WTC11 (cell line): ENCODE results near the gene FBXW2. TPM values are rescaled to one million over a fixed set of nuclear protein-coding genes. Genes with fewer than 3 reads are reported as not detected.

ENCODE experiments used
- ATAC-seq: fragments of 200-7000 bp; cut with Tn5 transposase; 2 replicates; pipeline ENCODE4 v1.10.0; 2021; ENCODE audit warnings: mild to moderate bottlenecking, moderate library complexity
- CTCF ChIA-PET: fragments of 300-600 bp; sonication (Branson Sonifier 250); formaldehyde crosslinking; loops from one replicate; lab custom pipeline; 2021; ENCODE audit warnings: antibody characterized with exemption; lab: Charles Lee
- POLR2A ChIA-PET: fragments of 350-600 bp; sonication (Branson Sonifier 250); formaldehyde crosslinking; loops from one replicate; lab custom pipeline; 2021; ENCODE audit warnings: antibody characterized with exemption; lab: Charles Lee
- DNase-seq: peaks from one replicate; pipeline ENCODE4 v3.0.0; 2021; ENCODE audit warnings: low spot score
- H3K27ac Mint-ChIP-seq: 2 replicates; pipeline ENCODE4 v1.8.0; 2021; ENCODE audit warnings: mixed read lengths
- H3K27me3 Mint-ChIP-seq: 2 replicates; pipeline ENCODE4 v1.8.0; 2021; ENCODE audit warnings: low read depth, mild to moderate bottlenecking, moderate library complexity, mixed read lengths
- H3K36me3 Mint-ChIP-seq: 2 replicates; pipeline ENCODE4 v1.8.0; 2021; ENCODE audit warnings: mixed read lengths
- H3K4me1 Mint-ChIP-seq: 2 replicates; pipeline ENCODE4 v1.8.0; 2022; ENCODE audit warnings: mixed read lengths
- H3K4me3 Mint-ChIP-seq: 2 replicates; pipeline ENCODE4 v1.8.0; 2021; ENCODE audit warnings: mild to moderate bottlenecking, moderate library complexity, mixed read lengths
- H3K9me3 Mint-ChIP-seq: 2 replicates; pipeline ENCODE4 v1.8.0; 2021; ENCODE audit warnings: mixed read lengths
- AR ChIP-seq: fragments of 250-450 bp; sonication (Bioruptor Pico); IDR thresholded peaks from 2 replicates; pipeline ENCODE4 v1.9.0; 2021; ENCODE audit warnings: mild to moderate bottlenecking
- ATF6 ChIP-seq: sonication (generic); formaldehyde crosslinking; IDR thresholded peaks from 2 replicates; pipeline ENCODE4 v1.8.1; 2023; ENCODE audit warnings: mild to moderate bottlenecking, missing genetic modification reagents
- CBFB ChIP-seq: sonication (generic); formaldehyde crosslinking; IDR thresholded peaks from 2 replicates; pipeline ENCODE4 v1.8.1; 2022; ENCODE audit warnings: mild to moderate bottlenecking, low read depth, missing genetic modification reagents
- EMX1 ChIP-seq: fragments of 250-450 bp; sonication (Bioruptor Pico); IDR thresholded peaks from 2 replicates; pipeline ENCODE4 v1.8.0; 2021; ENCODE audit warnings: mild to moderate bottlenecking
- ERG ChIP-seq: fragments of 250-450 bp; sonication (Bioruptor Pico); IDR thresholded peaks from 2 replicates; pipeline ENCODE4 v1.8.0; 2021; ENCODE audit warnings: mild to moderate bottlenecking
- FOXJ3 ChIP-seq: sonication (generic); formaldehyde crosslinking; IDR thresholded peaks from 2 replicates; pipeline ENCODE4 v1.9.0; 2021; ENCODE audit warnings: missing genetic modification reagents, mild to moderate bottlenecking, borderline replicate concordance
- JAZF1 ChIP-seq: fragments of 250-450 bp; sonication (Bioruptor Pico); IDR thresholded peaks from 2 replicates; pipeline ENCODE4 v1.9.0; 2021; ENCODE audit warnings: moderate library complexity, mild to moderate bottlenecking, inconsistent platforms
- JUN ChIP-seq: sonication (generic); formaldehyde crosslinking; IDR thresholded peaks from 2 replicates; pipeline ENCODE4 v1.8.0; 2023; ENCODE audit warnings: mild to moderate bottlenecking, missing genetic modification reagents
- NR2C2 ChIP-seq: sonication (generic); formaldehyde crosslinking; IDR thresholded peaks from 2 replicates; pipeline ENCODE4 v1.8.0; 2022; ENCODE audit warnings: mild to moderate bottlenecking, missing genetic modification reagents
- SMAD3 ChIP-seq: sonication (generic); formaldehyde crosslinking; IDR thresholded peaks from 2 replicates; pipeline ENCODE4 v1.8.0; 2022; ENCODE audit warnings: missing genetic modification reagents, mild to moderate bottlenecking, borderline replicate concordance
- SOX15 ChIP-seq: fragments of 250-450 bp; sonication (Bioruptor Pico); IDR thresholded peaks from 2 replicates; pipeline ENCODE4 v1.9.0; 2021; ENCODE audit warnings: mild to moderate bottlenecking
- TEAD1 ChIP-seq: sonication (generic); formaldehyde crosslinking; IDR thresholded peaks from 2 replicates; pipeline ENCODE4 v1.8.0; 2022; ENCODE audit warnings: mild to moderate bottlenecking, missing genetic modification reagents
- ZNF121 ChIP-seq: sonication (generic); formaldehyde crosslinking; IDR thresholded peaks from 2 replicates; pipeline ENCODE4 v1.8.0; 2023; ENCODE audit warnings: missing genetic modification reagents
- ZNF263 ChIP-seq: sonication (generic); formaldehyde crosslinking; IDR thresholded peaks from 2 replicates; pipeline ENCODE4 v1.8.1; 2022; ENCODE audit warnings: low read depth, mild to moderate bottlenecking, moderate library complexity, missing genetic modification reagents
- ZNF425 ChIP-seq: fragments of 250-450 bp; sonication (Bioruptor Pico); conservative IDR thresholded peaks from 2 replicates; pipeline ENCODE4 v1.9.0; 2021; ENCODE audit warnings: mild to moderate bottlenecking
- total RNA-seq: library from RNA; stranded (reverse); gene quantifications from 3 replicates; pipeline ENCODE4 v1.2.3, GENCODE V29; 2021
- TF ChIP-seq, protein P1 (sequence below): sonication (generic); formaldehyde crosslinking; IDR thresholded peaks from 2 replicates; pipeline ENCODE4 v1.8.0; 2022; ENCODE audit warnings: mild to moderate bottlenecking, missing genetic modification reagents
- TF ChIP-seq, protein P2 (sequence below): sonication (generic); formaldehyde crosslinking; IDR thresholded peaks from 2 replicates; pipeline ENCODE4 v1.8.1; 2023; ENCODE audit warnings: mild to moderate bottlenecking, missing genetic modification reagents, moderate library complexity
- TF ChIP-seq, protein P3 (sequence below): sonication (generic); formaldehyde crosslinking; IDR thresholded peaks from 2 replicates; pipeline ENCODE4 v1.8.1; 2022; ENCODE audit warnings: low read depth, mild to moderate bottlenecking, moderate library complexity, missing genetic modification reagents, borderline replicate concordance
- TF ChIP-seq, protein P4 (sequence below): sonication (generic); formaldehyde crosslinking; IDR thresholded peaks from 2 replicates; pipeline ENCODE4 v1.8.1; 2023; ENCODE audit warnings: mild to moderate bottlenecking, missing genetic modification reagents

Gene FBXW2
- total RNA-seq, 1 experiment from 2014 or later = 59.8 TPM

DNA sequence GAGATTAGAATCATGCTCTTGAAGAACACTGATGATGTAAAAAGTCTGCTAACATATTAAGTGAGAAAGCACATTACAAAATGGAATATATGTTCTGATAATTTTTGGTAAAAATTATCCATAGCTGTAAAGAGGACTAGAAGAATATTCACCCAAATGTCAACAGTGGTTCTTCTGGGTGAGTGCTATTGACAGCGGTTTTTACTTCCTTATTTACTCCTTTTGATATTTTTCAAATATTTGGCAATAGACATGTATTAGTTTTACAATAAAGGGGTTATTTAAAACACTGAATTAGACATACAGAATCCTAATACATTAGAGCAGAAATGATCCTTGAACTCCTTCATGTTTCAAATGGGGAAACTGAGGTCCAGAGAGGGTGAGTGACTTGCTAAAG lies 52.0 kb downstream of the FBXW2 start:
- H3K4me3 Mint-ChIP-seq = no peak overlapping the region
- no peaks in the 10 kb centered on the region for H3K36me3 Mint-ChIP-seq
- CTCF ChIA-PET = interaction anchor here (0.6 to 3.0 kb wide), 2 partner anchors 11 to 149 kb away, joined by 5 to 13 read pairs; no protein-coding TSS in a partner anchor
- POLR2A ChIA-PET = no interaction called here
- DNase-seq (no peak), ATAC-seq (no peak)
- peaks cover 7% of the 10 kb centered on the region; the same call in 1 of the 2 replicates for H3K9me3 Mint-ChIP-seq
- H3K27me3 Mint-ChIP-seq = no peaks in the 10 kb centered on the region
- TF ChIP-seq ERG (CRISPR knock-in tag) = no peak
- TF ChIP-seq, protein P1, sequence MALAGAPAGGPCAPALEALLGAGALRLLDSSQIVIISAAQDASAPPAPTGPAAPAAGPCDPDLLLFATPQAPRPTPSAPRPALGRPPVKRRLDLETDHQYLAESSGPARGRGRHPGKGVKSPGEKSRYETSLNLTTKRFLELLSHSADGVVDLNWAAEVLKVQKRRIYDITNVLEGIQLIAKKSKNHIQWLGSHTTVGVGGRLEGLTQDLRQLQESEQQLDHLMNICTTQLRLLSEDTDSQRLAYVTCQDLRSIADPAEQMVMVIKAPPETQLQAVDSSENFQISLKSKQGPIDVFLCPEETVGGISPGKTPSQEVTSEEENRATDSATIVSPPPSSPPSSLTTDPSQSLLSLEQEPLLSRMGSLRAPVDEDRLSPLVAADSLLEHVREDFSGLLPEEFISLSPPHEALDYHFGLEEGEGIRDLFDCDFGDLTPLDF (CRISPR knock-in tag) = no peak
- TF ChIP-seq FOXJ3 (CRISPR knock-in tag) = no peak
- TF ChIP-seq ZNF263 (CRISPR knock-in tag) = no peak
- no peak for TF ChIP-seq AR (CRISPR knock-in tag)
- TF ChIP-seq CBFB = no peak
- TF ChIP-seq SMAD3 (CRISPR knock-in tag) = no peak
- no peak for TF ChIP-seq ATF6 (CRISPR knock-in tag)
- TF ChIP-seq JUN (CRISPR knock-in tag) = no peak
- TF ChIP-seq, protein P2, sequence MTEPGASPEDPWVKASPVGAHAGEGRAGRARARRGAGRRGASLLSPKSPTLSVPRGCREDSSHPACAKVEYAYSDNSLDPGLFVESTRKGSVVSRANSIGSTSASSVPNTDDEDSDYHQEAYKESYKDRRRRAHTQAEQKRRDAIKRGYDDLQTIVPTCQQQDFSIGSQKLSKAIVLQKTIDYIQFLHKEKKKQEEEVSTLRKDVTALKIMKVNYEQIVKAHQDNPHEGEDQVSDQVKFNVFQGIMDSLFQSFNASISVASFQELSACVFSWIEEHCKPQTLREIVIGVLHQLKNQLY (CRISPR knock-in tag) = no peak
- no peak for TF ChIP-seq ZNF425 (CRISPR knock-in tag)
- TF ChIP-seq TEAD1 (CRISPR knock-in tag) = no peak
- TF ChIP-seq ZNF121 (CRISPR knock-in tag) = no peak
- TF ChIP-seq, protein P3, sequence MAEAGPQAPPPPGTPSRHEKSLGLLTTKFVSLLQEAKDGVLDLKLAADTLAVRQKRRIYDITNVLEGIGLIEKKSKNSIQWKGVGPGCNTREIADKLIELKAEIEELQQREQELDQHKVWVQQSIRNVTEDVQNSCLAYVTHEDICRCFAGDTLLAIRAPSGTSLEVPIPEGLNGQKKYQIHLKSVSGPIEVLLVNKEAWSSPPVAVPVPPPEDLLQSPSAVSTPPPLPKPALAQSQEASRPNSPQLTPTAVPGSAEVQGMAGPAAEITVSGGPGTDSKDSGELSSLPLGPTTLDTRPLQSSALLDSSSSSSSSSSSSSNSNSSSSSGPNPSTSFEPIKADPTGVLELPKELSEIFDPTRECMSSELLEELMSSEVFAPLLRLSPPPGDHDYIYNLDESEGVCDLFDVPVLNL (CRISPR knock-in tag) = no peak
- no peak for TF ChIP-seq JAZF1 (CRISPR knock-in tag)
- no peak for TF ChIP-seq NR2C2 (CRISPR knock-in tag)
- TF ChIP-seq EMX1 (CRISPR knock-in tag) = no peak
- TF ChIP-seq, protein P4, sequence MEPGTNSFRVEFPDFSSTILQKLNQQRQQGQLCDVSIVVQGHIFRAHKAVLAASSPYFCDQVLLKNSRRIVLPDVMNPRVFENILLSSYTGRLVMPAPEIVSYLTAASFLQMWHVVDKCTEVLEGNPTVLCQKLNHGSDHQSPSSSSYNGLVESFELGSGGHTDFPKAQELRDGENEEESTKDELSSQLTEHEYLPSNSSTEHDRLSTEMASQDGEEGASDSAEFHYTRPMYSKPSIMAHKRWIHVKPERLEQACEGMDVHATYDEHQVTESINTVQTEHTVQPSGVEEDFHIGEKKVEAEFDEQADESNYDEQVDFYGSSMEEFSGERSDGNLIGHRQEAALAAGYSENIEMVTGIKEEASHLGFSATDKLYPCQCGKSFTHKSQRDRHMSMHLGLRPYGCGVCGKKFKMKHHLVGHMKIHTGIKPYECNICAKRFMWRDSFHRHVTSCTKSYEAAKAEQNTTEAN (CRISPR knock-in tag) = no peak
- no peak for TF ChIP-seq SOX15 (CRISPR knock-in tag)
- TF ChIP-seq, all 79 proteins: peak for 0
- Mint-ChIP-seq H3K27ac (no peak overlapping the region), H3K4me1 (no peaks in the 10 kb centered on the region)
